Urothelium cell line (cell line): Measurements from ENCODE around the gene GRAP2.
"Not testable (repeated sequence)": the region's sequence is repeated elsewhere in the genome, so short reads cannot be mapped to it uniquely, and the experiment has no call there.

Experiments used
- DNase-seq: peaks from one replicate; pipeline ENCODE4 v3.0.0; 2011; ENCODE audit warnings: low spot score, mixed read lengths
- FAIRE-seq: peaks from 2 replicates; lab custom pipeline; 2011; peaks lifted over from hg19 to GRCh38; lab: Jason Lieb, UNC

The GRAP2 gene

GRCh38 chr22:39900306-39901227 lies at the start of gene GRAP2:
Gene GRAP2 (plus strand): TSS chr22:39901084. CDS start chr22:39947107, 46,023 bp downstream.
- FAIRE-seq (peak; percentile 46), DNase-seq (no peak)

GRCh38 chr22:39851606-39852315 lies 49.1 kb upstream of the GRAP2 start:
- DNase-seq (no peak), FAIRE-seq (no peak)

- FAIRE-seq (no peak), DNase-seq (no peak)
Measured at GRCh38 chr22:39852799-39853198, 48.1 kb upstream of the GRAP2 start.

- no peak for DNase-seq
- no peak for FAIRE-seq
Measured at GRCh38 chr22:39856588-39856987, 44.3 kb upstream of the GRAP2 start.

- FAIRE-seq: peak; percentile 67
- DNase-seq: no peak
Measured at GRCh38 chr22:39859903-39860588, 40.8 kb upstream of the GRAP2 start.

- FAIRE-seq: no peak
Measured at GRCh38 chr22:39868741-39869140, 32.1 kb upstream of the GRAP2 start.

GRCh38 chr22:39869797-39870196 lies 31.1 kb upstream of the GRAP2 start:
- DNase-seq, FAIRE-seq: not testable (repeated sequence)

More at GRCh38 chr22:39868741-39869140, 32.1 kb upstream of the GRAP2 start:
- no peak for DNase-seq

GRCh38 chr22:39871008-39871798 lies 29.7 kb upstream of the GRAP2 start:
- DNase-seq (no peak), FAIRE-seq (no peak)

GRCh38 chr22:39872548-39872947 lies 28.3 kb upstream of the GRAP2 start:
- FAIRE-seq (no peak), DNase-seq (no peak)

- DNase-seq: no peak
- no peak for FAIRE-seq
Measured at GRCh38 chr22:39873965-39874364, 26.9 kb upstream of the GRAP2 start.

- FAIRE-seq: peak; percentile 92
- not testable (repeated sequence) for DNase-seq
Measured at GRCh38 chr22:39875176-39875885, 25.6 kb upstream of the GRAP2 start.

GRCh38 chr22:39877079-39877845 lies 23.6 kb upstream of the GRAP2 start:
- FAIRE-seq: no peak
- DNase-seq: no peak

GRCh38 chr22:39880722-39881121 lies 20.2 kb upstream of the GRAP2 start:
- FAIRE-seq (peak; percentile 13), DNase-seq (no peak)

GRCh38 chr22:39883057-39883456 lies 17.8 kb upstream of the GRAP2 start:
- DNase-seq (no peak), FAIRE-seq (no peak)

- not testable (repeated sequence) for FAIRE-seq, DNase-seq
Measured at GRCh38 chr22:39889924-39890323, 11.0 kb upstream of the GRAP2 start.

- FAIRE-seq: no peak
- DNase-seq: no peak
Measured at GRCh38 chr22:39893526-39893925, 7.4 kb upstream of the GRAP2 start, which contains the start of gene ENTHD1. Gene ENTHD1 (minus strand): TSS chr22:39893760. CDS start chr22:39887748, 6,012 bp downstream.

- no peak for DNase-seq
- FAIRE-seq: no peak
Measured at GRCh38 chr22:39894554-39895092, 6.3 kb upstream of the GRAP2 start.

GRCh38 chr22:39895682-39896081 lies 5.2 kb upstream of the GRAP2 start:
- no peak for FAIRE-seq
- DNase-seq: no peak
